GM08714 (cell line): ENCODE data around the gene ADIPOR2.

Source experiments
- H3K4me3 ChIP-seq: fragments of 200-500 bp; sonication (Bioruptor generic); 2 replicates; pipeline ENCODE4 v1.5.1; 2014; ENCODE audit warnings: mild to moderate bottlenecking, low read length, inconsistent platforms
- ZNF274 ChIP-seq: IDR thresholded peaks from 2 replicates; pipeline ENCODE4 v1.6.1; 2012; ENCODE audit warnings: mild to moderate bottlenecking, low read depth, low read length

ADIPOR2 gene

GRCh38 chr12:1819050-1819449, 128.2 kb downstream of the ADIPOR2 start:
- TF ChIP-seq ZNF274 = no peak
- H3K4me3 ChIP-seq = no peak overlapping the region

- H3K4me3 ChIP-seq = no peak overlapping the region
- TF ChIP-seq ZNF274 = no peak
These were observed 128.7 kb downstream of the ADIPOR2 start for GRCh38 chr12:1819571-1819970.

- TF ChIP-seq ZNF274 = no peak
- no peak within 1 kb of the TSS for H3K4me3 ChIP-seq
These were observed 129.5 kb downstream of the ADIPOR2 start, which contains the start of gene LRTM2 for GRCh38 chr12:1820191-1820895. TSS of gene LRTM2 (plus strand) at chr12:1820565. CDS start at chr12:1828149, 7,584 bp downstream.

GRCh38 chr12:1820896-1821291, 130.0 kb downstream of the ADIPOR2 start:
- H3K4me3 ChIP-seq = no peak overlapping the region
- TF ChIP-seq ZNF274 = no peak

GRCh38 chr12:1821805-1822204, 130.9 kb downstream of the ADIPOR2 start:
- no peak overlapping the region for H3K4me3 ChIP-seq
- TF ChIP-seq ZNF274 = no peak

GRCh38 chr12:1822699-1823098, 131.8 kb downstream of the ADIPOR2 start:
- TF ChIP-seq ZNF274 = no peak
- H3K4me3 ChIP-seq = no peak overlapping the region

GRCh38 chr12:1823237-1823636, 132.4 kb downstream of the ADIPOR2 start:
- H3K4me3 ChIP-seq = no peak overlapping the region
- TF ChIP-seq ZNF274 = no peak

- no peak overlapping the region for H3K4me3 ChIP-seq
- TF ChIP-seq ZNF274 = no peak
These were observed 134.7 kb downstream of the ADIPOR2 start for GRCh38 chr12:1825382-1826102.

- no peak for TF ChIP-seq ZNF274
- no peak overlapping the region for H3K4me3 ChIP-seq
These were observed 135.5 kb downstream of the ADIPOR2 start for GRCh38 chr12:1826401-1826800.

- H3K4me3 ChIP-seq = no peak overlapping the region
- TF ChIP-seq ZNF274 = no peak
These were observed 136.2 kb downstream of the ADIPOR2 start for GRCh38 chr12:1826867-1827705.

- TF ChIP-seq ZNF274 = no peak
- no peak overlapping the region for H3K4me3 ChIP-seq
These were observed 137.2 kb downstream of the ADIPOR2 start for GRCh38 chr12:1827826-1828805.

GRCh38 chr12:1828856-1829255, 138.0 kb downstream of the ADIPOR2 start:
- no peak for TF ChIP-seq ZNF274
- no peak overlapping the region for H3K4me3 ChIP-seq

- TF ChIP-seq ZNF274 = no peak
These were observed 138.5 kb downstream of the ADIPOR2 start for GRCh38 chr12:1829306-1829900.

More at GRCh38 chr12:1829306-1829900, 138.5 kb downstream of the ADIPOR2 start:
- no peak overlapping the region for H3K4me3 ChIP-seq
